HS-27A (cell line): ENCODE results near the gene XIAP.

Experiments
- DNase-seq: peaks from one replicate; pipeline ENCODE4 v3.0.0-alpha.2; 2012; ENCODE audit warnings: low read depth, missing footprints

XIAP gene

GRCh38 chrX:123960956-123961267 is 101.1 kb downstream of the XIAP start:
- DNase-seq = no peak

- DNase-seq = no peak
Observed at GRCh38 chrX:123961268-123962005, 101.6 kb downstream of the XIAP start, which contains the start of gene STAG2. TSS of gene STAG2 (plus strand) at chrX:123961706. CDS start at chrX:124022628, 60,922 bp downstream.

GRCh38 chrX:123962006-123962467 is 102.2 kb downstream of the XIAP start:
- no peak for DNase-seq

GRCh38 chrX:123962794-123963373 is 103.0 kb downstream of the XIAP start:
- peak; percentile 79 for DNase-seq
